Raji (cell line): ENCODE measurements around the gene AFF4.

Experiments used
- POLR2A ChIP-seq: IDR thresholded peaks from 2 replicates; pipeline ENCODE4 v1.6.1; 2011; ENCODE audit warnings: low read depth, low read length, control low read depth; ENCODE audit not compliant: insufficient read depth

Gene AFF4

GRCh38 chr5:132953710-132954109 is 9.7 kb downstream of the AFF4 start:
- TF ChIP-seq POLR2A, result no peak

- no peak for TF ChIP-seq POLR2A
Observed at GRCh38 chr5:132952829-132953228, 10.6 kb downstream of the AFF4 start.

- no peak for TF ChIP-seq POLR2A
Observed at GRCh38 chr5:132951897-132952296, 11.5 kb downstream of the AFF4 start.

GRCh38 chr5:132949136-132949535 is 14.3 kb downstream of the AFF4 start:
- TF ChIP-seq POLR2A, result no peak

GRCh38 chr5:132947671-132948070 is 15.8 kb downstream of the AFF4 start:
- TF ChIP-seq POLR2A, result no peak

- no peak for TF ChIP-seq POLR2A
Observed at GRCh38 chr5:132943362-132944022, 19.9 kb downstream of the AFF4 start.

- no peak for TF ChIP-seq POLR2A
Observed at GRCh38 chr5:132941331-132941730, 22.1 kb downstream of the AFF4 start.

GRCh38 chr5:132928062-132928407 is 35.4 kb downstream of the AFF4 start:
- no peak for TF ChIP-seq POLR2A

- TF ChIP-seq POLR2A, result no peak
Observed at GRCh38 chr5:132927355-132928061, 35.9 kb downstream of the AFF4 start.

- TF ChIP-seq POLR2A, result no peak
Observed at GRCh38 chr5:132926437-132926836, 37.0 kb downstream of the AFF4 start.

GRCh38 chr5:132916086-132916485 is 47.3 kb downstream of the AFF4 start:
- no peak for TF ChIP-seq POLR2A

GRCh38 chr5:132915681-132916080 is 47.8 kb downstream of the AFF4 start:
- TF ChIP-seq POLR2A, result no peak

GRCh38 chr5:132909702-132910101 is 53.7 kb downstream of the AFF4 start:
- no peak for TF ChIP-seq POLR2A

GRCh38 chr5:132907161-132907560 is 56.3 kb downstream of the AFF4 start:
- TF ChIP-seq POLR2A, result no peak

GRCh38 chr5:132905938-132906337 is 57.5 kb downstream of the AFF4 start:
- TF ChIP-seq POLR2A, result no peak

GRCh38 chr5:132901730-132902129 is 61.7 kb downstream of the AFF4 start:
- TF ChIP-seq POLR2A, result no peak

GRCh38 chr5:132901036-132901435 is 62.4 kb downstream of the AFF4 start:
- TF ChIP-seq POLR2A, result no peak
